SKM-1 treated with dmso at 0.1 percent for 144 hours (cell line): Measurements from ENCODE around the gene NUP50.

ENCODE experiments used
- DNase-seq: peaks from one replicate; lab custom pipeline; 2025; ENCODE audit not compliant: unreplicated experiment; lab: John Stamatoyannopoulos, UW

NUP50 gene

DNA sequence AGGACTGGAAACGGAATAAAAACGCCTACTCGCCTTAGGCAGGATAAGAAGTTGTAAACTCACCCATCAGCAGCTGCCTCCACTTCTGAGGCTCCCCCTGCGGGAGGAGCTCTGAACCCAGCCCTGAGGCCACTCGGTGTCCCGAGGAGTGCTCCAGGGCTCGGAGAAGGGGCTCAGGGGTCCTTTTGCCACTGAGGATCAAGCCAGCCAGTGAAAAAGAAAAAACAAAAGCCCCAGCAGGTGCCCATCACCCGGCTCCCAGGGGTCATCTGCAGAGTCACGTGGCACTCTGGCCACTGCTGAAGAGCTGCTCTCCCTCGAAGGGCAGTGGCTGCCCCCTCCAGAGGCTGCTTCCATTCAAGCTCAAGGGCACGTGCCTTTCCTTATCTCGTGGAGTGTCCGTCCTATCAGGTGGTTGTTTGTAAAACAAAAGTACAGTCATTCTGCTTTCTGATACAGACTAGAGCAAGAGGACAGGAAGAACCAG lies 29.0 kb downstream of the NUP50 start:
- DNase-seq: no peak

DNA sequence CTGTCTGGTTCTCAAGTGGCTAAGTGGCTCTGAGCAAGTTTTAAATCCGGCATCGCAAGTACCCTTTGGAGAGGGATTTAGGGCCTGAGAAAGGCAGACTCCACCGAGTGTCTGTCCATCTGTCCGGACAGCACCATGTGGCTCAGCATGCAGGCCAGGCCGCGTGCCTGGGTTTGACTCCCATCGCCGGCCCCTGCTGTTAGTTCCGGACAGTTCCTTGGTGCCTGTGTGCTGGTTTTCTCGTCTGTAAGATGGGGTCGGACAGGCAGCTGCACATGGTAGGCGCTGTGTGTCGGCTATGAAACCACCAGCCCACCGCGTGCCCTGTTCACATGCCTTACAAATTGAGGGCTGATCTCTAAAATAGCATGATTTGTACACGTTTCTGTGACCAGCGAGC lies 31.0 kb downstream of the NUP50 start:
- DNase-seq: no peak

DNA sequence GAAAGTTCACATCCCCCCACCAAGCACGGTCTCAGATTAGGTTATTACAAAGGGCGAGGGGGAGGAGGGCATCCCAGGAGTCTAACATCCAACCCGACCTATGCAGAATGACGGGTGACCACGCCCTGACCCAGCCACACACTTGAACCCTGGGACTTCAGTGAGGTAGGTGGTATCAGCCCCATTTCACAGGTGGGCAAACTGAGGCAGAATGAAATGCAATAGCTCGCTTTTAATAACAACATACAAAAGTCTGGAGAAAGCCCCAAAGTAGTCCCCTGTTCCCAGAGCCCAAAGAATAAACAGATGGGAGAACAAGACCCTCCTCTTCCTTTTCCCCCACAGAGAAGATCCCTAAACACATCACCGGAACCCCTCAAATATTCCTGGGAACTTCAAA lies 31.9 kb downstream of the NUP50 start:
- DNase-seq: no peak

DNA sequence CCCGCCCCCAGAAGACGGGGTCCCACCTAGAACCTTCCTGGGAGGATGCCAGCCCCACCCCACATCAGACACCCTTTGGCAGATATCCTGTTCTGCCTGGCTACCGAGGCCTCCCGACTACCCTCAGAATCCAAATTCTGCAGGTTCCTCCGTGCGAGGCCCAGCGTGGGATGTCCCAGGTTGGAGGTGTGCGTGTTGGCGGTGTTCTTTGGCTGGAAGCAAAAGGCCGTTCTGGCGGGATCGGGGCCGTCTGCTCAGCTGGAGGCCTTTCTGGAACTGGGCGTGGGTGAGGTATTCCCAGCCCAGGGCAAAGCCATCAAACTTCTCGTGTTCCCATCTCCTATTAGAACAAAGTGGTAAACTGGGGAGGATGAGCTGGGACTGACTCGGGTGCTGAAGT lies 32.6 kb downstream of the NUP50 start:
- DNase-seq: no peak

DNA sequence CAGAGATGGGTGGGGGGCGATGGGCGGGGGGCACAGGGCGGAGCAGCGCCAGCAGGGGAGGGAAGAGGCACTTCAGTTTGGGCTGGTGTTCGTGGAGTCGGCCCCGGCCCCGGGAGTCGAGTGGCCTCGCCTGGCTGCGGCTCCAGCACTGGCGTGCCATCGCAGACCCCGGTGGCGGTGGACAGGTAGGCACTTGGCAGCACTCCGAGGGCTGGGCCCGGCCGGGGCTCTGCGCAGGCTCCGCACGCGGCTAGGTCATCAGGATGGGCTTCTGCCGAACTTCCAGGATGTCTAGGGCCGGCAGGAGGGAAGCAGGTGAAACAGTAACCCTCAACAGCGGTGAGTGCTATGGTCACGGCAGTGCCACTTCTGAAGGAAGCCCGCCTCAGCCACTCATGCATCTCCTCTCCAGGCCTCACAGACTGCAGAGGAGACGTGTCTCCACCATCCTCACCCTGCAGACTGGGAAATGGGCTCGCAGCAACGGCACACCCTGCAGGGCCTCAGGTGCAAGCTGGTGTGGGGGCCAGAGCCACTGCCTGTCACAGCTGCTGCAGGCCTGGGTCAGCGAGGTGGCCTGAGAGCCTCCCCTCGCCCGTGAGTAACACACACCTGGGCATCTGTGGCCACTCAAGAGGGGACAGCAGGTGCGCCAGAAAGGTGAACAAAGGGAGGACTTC lies 33.3 kb downstream of the NUP50 start:
- no peak for DNase-seq

DNA sequence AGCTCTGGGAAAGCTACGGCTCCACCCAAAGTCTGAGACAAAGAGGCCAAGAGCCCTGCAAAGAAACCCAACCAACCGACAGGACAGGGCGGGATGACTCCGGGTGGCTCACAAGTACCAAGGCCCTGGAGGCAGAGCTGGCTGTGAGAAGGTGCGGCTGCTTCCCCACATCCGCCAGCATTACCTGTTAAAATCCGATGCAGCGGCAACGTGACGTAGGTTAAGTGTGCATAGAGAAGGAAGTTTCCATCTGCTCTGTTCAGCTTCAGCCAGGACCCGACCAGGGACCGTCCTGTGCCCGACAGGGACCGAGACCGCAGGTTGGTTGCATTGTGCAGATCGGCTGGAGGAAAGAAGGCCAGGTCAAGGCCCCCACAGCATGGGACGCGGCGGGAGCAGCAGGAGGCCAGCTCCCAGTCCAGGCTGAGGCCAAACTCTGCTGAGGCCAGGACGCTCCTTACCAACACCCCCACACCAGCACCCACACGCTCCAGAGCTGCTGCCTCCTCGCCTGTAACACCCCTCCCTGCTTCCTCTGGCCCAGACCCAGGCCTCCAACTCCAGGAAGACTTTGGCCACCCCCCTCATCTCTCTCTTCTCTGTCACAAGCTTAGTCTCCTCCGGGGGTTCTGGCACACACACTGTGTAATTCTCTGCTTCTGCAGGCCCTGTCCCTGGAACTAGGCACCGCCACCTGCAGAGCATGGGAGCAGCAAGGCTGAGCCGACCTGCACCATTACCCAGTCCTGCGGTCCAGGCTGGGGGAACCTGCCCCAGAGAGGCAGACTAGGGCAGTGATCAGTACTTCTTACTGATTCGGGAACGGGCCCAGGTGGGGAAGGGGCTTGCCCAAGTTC lies 34.1 kb downstream of the NUP50 start:
- no peak for DNase-seq

DNA sequence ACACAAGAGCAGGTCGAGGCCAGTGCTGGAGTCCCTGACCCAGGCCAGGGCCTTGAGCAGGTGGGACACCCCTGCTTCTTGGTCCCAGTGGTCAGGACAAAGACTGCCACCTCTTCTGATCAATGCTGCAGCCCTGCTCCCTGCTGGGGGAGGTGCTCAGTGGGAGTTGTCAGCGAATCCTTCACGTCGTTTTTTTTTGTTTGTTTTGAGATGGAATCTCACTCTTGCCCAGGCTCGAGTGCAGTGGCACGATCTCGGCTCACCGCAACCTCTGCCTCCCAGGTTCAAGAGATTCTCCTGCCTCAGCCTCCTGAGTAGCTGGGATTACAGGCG lies 34.7 kb downstream of the NUP50 start:
- DNase-seq: no peak

DNA sequence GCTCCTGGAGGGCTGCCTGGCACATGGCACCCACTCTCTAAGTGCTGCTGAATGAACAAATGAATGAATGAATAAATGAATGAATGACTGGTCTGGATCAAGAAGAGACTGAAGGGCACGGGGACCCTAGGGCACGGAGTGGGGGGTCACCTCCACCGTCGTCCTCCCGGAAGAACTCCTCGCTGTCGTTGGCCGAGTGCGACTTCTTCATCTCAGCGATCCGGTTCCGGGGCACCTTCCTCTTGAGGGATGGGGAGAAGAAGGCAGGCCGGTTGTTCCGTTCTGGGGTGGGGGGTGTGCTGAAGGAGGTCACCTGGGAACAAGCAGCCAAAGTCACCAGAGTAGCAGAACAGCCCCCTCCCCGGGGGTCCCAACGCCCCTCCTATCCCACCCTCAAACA lies 36.0 kb downstream of the NUP50 start:
- no peak for DNase-seq

DNA sequence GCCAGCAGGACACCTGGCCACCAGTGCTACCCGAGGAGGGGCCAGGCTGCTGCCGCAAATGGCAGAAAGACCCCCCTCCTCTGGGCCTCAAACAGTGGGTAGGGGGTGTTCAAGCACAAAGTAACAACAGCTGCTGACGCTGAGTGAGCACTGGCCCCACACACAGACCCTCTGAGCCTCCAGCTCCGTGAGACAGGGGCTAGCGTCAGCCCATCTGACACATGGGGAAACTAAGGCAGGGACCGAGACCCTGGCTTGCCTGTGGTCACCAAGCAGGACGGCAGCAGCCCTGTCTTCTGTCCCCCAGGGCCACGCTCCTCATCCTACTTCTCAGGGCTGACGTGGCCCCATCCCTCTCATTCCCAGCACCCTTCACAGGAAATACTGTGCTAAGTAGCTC lies 36.5 kb downstream of the NUP50 start:
- no peak for DNase-seq

DNA sequence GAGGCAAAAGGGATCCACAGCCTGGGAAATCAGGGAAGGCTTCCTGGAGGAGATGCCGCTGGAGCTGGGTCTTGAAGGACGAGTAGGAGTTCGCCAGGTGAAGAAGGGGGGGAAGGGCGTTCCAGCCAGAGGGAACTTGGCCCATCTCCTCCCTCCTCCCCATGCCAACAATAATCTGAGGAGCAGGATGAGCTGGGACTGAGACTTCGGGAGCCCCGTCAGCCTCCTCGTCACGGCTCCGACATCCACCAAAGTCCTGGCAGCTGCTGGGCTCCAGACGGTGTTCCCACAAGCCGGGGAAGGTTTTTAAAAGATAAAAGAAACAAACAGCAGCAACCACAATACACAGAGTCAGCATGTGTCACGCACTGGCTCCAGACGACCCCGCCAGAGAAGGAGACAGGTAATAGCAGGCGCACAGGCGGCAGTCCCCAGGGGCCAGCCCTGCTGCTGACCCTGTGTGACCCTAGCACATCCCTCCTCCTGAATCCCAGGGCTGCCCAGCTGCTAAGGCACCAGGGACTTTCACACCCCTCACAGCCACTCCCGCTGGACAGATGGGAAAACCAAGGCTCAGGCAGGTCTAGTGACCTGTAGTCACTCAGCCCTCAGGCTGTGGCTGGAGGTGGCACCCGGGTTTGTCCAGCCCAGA lies 37.3 kb downstream of the NUP50 start:
- no peak for DNase-seq

DNA sequence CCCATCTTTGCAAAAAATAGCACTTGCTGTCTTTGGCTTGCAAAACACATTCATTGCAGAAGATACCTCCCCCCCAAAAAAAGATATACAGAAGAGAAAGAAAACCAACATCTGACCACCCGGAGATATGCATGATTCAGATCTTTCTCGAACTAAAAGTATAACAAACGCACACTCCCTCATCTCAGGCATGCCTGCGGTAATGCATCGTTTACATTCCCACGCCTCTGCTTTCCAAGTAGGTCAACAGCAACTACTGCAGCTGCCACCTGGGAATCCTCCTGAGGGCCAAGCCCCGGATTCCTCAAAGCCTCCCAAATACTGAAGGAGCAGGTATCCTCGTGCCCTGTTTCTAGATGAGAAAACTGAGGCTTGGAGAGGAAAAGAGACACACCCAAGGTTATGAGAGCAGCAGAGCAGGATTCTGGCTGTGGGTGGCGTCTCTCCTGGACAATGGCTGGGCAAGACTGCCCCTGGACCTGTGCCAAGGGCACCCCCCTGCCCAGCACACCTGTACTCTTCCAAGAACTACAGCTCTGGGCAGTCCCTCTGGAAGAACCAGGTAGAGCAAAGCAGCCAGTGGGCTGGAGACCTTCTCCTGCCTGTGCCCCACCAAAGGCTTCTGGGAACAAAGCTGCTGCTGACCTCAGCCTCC lies 38.1 kb downstream of the NUP50 start:
- DNase-seq: no peak

DNA sequence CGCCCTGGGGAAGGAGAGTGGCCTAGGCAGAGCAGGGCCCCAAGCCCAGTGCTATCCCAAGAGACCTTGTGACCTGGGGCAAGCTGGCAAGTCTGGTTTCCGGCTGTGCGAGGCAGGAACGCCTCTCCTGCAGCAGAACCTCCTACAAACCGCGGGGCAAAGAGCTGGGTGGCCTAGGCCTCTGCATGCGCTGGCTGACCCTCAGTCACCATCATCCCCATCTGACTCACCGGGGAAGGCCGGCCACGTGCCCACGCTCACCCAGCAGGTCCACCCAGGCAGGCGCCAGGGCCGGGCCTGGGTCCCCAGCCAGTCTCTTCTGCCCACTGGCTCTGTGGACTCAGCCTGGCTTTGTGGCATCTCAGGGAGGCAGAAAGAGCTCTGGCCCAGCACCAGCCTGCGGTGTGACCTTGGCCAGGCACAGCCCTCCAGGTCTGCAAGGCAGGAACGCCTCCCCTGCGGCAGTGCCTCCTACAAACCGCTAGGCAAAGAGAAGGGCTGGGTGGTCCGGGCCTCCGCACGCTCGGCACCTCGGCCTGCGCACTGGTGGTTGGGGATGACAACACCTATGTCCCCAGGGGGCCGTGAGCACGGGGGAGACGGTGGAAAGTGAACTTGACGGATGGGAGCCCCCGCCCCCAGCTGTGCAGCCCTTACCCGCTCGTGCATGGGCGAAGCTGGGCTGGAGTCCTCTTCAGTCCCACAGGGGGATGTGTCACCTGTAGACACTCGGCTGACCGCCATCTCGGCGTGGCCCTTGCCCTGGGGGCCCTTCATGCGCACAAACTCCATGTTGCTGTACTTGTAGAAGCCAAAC lies 38.8 kb downstream of the NUP50 start:
- DNase-seq: no peak

DNA sequence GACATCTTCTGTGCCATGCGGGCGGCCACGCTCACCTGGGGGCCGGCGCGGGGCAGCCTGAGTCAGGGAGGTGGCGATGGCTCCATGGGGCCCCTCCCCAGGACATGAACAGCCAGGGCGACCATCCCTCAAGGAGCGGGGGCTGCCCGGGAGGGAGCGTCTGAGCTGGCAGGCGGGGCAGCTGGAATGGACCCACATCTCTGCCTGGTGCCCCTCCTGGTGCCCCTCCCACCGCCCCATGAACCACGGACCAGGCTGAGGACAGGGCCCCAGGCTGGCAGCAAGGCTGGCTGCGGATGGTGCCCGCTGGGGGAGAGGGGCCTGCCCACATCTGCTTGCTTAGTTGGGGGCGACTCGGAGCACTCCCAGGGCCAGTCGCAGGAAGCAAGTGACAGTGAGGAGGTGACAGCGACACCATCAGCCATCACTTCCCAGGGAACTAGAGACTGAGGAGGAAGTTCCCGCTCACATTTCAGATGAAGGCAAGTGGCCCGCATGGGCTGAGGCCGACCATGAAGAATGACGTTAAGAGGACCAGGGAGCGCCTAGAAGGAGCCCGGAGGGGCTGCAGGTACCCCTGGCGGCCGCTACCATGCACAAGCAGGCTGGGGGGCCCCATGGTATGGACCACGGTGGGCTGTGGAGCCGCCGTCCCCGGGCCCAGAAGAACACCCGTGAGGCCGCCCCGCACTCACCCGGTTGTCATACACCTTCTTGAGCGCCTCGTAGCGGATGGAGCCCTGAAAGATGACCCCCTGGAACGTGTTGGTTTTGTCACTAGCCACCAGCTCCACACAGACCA lies 39.6 kb downstream of the NUP50 start:
- no peak for DNase-seq

DNA sequence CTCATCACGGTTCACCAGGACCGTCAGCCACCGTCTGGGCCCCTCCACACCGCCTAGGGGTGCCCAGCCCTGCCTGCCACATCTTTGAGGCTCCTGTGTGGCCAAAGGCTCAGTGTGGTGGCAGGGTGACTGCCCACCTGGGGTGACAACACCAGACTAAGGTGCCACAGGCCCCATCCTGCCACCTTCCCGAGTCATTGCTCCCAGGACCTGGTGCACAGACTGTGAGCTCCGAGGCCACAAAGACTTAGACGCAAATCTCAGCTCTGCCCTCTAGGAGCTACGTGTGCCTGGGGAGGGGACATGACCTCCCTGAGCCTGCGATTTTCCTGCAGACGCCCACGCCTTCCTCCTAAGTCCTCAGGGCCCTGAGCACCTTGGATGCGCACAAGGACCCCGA lies 40.5 kb downstream of the NUP50 start:
- DNase-seq: no peak

DNA sequence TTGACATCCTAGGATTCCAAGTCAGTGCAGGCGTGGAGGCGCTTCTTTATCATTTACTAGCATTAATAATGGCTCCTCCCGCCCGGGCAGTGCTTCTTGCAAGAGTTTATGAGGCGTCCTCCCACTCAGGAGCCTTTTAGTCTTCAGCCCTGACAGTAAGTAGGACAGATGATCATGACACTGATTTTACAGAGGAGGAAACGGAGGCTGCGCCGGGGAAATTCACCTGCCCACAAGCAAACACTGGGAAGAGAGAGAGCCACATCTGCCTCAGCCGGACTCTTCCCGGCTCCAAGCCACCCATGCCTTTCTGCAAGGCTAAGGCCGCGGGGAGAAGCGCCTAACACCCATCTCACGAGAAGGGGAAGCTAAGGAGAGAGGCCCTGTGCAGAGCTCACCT lies 41.1 kb downstream of the NUP50 start:
- DNase-seq: no peak

DNA sequence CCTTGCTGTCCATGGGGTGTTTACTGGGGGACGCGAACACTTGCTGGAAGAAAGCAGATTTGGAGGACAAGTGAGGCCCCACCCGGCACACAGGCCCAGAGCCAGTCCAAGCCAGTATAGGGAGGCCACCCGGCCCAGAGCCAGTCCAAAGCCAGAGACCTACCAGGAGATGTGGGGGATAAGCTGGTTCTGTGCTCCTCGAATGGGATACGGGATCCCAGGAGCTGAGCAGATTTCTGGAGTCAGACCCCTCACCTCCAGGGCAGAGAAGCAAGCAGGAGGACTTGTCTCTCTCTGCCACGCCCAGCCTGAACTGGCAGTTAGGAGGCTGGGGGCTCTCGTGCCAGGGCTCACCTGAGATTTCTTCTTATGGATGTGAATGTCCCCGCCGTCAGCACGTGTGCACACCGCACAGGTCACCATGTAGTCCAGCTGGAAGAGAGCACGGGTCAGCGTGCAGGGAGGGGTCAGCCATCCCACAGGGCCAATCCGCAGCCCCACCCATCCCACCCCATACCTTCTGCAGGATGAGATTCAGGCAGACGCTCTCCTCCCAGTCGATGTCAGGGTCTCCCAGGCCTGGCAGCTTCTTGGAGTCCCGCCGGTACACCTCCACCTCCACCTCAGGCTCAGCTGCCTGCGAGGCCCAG lies 41.7 kb downstream of the NUP50 start:
- no peak for DNase-seq

DNA sequence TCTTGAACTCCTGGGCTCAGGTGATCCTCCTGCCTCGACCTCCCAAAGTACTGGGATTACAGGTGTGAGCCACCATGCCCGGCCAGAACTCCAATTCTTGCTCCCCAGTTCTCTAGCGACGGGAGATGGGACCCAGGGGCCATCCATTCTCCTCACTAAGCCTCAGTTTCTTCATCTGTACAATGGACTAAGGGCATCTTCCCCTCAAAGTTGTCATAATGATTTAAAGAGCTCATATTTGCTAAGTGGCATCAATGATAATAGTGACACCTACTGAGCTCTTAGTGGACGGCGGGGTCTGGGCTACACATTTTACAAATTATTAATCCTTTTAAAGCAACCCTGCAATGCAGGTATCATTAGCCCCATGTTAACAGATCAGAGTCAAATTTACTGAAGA lies 42.5 kb downstream of the NUP50 start:
- no peak for DNase-seq

DNA sequence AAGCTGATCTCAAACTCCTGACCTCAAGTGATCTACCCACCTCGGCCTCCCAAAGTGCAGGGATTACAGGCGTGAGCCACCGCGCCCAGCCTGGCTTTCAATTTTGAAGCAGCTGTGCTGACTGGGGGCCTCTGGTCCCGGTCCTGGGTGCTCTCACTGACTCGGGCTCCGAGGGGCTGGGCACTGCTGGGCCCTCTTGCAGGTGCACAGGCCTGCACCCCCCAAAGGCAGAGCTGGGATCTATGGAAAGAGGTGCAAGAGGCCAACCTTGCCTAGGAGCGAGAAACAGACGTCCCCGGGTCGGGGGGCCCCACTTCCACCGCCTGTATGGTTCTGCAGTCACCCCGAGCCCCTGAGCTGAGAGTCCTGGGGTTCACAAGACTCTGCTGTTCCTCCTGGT lies 43.8 kb downstream of the NUP50 start:
- no peak for DNase-seq

DNA sequence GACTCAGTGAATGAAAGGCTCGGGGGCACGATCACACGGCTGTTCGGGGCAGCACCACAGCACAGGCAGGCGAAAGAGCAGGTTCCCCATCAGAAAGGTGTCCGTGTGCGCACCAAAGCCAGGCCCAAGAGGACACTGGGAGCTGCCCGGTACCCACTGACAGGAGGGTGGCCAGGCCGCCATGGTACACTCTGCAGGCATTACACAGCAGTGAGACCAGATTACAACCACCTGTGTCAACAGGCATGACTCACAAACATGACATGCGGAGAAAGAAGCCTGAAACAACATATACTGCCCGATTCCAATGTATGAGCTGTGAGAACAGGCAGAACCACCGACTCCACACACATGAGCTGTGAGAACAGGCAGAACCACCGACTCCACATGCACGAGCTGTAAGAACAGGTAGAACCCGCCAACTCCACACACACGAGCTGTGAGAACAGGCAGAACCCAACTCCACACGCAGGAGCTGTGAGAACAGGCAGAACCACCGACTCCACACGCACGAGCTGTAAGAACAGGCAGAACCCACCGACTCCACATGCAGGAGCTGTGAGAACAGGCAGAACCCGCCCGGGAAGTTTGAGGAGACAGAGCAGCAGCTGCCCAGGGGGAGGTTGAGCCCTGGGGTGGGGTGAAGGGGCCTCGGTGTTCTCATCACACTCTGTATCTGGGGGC lies 44.4 kb downstream of the NUP50 start:
- DNase-seq: no peak
